NCI-H128 (cell line): ENCODE measurements around the gene SLC19A3.

ENCODE experiments used
- DNase-seq: peaks from one replicate; lab custom pipeline; 2025; ENCODE audit not compliant: unreplicated experiment; lab: John Stamatoyannopoulos, UW

SLC19A3 gene

GRCh38 chr2:227634201-227634600 is 83.6 kb downstream of the SLC19A3 start:
- DNase-seq, result no peak
